Measurements from ENCODE around the gene RHOT2.
A peak's percentile ranks its signal among the peaks of the same experiment; 100 is the strongest.

Gene RHOT2

DNA sequence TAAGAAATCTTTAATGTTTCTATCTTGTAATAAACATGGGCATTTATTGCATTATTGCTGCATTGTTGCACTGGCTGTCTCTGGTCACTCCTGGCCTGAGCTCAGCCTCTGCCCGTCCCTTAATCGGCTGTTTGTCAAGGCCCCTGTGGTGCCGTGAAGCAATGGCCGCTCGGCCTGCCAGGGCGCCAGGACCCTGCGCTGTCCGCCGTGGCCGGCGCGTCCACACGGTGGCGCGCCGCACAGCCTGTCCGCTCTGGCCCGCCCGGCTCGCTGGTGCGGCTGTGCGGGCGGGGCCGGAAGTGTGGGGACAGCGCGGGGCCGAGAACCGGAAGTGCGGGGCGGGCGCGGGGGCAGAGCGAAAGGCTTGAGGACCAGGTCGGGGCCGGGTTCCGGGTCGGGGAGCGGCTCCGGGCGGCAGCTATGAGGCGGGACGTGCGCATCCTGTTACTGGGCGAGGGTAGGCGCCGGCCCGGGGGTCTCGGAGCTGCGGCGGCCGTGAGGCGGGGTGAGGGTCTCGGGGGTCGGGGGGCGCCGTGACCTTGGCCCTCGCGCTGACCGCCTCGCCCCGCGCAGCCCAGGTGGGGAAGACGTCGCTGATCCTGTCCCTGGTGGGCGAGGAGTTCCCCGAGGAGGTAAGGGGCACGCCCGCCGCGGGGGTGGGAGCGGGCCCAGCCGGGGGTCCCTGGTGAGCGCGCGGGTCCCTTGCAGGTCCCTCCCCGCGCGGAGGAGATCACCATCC, at the start of gene RHOT2:
RHOT2 (plus strand) TSS at position 353 of the 739 bp plus-strand sequence; CDS start at position 421, 68 bp downstream.
- DNase-seq (ENCODE audit: low read depth in 2 of 2) = peak; percentile 87 to 93

- DNase-seq (ENCODE audit: low read depth in 2 of 2) = no peak
Measured at GRCh38 chr16:619476-620100, 48.3 kb upstream of the RHOT2 start.

- no peak for DNase-seq (ENCODE audit: low read depth in 2 of 2)
Measured at GRCh38 chr16:620700-621525, 47.0 kb upstream of the RHOT2 start.

DNA sequence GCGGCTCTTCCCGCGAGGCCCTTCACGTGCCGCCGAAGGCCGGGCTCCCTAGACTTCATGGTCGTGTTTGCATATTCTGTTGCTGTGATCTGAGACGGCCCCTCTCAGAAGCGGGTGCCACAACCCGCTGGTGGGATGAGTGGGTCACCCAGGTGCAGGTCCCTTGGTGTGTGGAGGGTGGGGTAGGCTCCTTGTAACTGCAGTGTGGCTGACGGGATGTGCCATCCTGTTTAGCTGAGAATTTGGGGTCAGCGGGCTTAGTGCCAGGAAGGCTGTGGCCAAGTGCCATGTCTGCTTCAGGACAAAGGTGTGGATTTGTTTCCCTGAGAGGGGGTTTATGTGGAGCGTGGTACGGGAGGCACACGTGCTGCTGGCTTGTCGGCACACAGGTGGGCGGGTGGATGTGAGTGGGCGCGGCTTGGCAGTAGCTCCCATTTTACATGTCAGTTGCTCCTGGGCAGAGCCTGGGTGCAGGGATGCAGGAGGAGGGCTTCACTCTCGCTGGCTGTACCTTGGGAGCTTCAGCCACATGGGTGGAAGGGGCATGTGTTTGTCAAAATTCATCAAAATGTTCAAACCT, 46.3 kb upstream of the RHOT2 start:
- DNase-seq (ENCODE audit: low read depth in 2 of 2) = no peak

DNA sequence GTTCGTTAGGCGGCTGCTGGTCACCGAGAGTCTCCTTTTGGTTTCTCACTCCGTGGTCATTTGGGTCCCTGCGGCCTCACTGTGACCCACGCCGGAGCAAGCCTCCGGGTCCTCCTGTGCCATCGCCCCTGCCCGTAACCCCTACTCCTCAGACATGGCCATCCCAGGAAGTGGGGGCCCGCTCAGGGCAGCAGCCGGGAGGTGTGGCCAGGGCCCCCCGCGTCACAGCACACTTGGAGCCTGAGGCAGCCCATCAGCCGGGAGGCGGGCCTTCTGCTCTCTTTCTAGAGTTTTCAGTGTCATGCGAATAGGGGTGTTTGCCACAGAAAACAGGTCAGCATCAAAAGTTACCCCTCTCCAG, 45.0 kb upstream of the RHOT2 start:
- no peak for DNase-seq (ENCODE audit: low read depth in 2 of 2)

- DNase-seq (ENCODE audit: low read depth in 2 of 2) = no peak
Measured at GRCh38 chr16:624526-625070, 43.3 kb upstream of the RHOT2 start.

DNA sequence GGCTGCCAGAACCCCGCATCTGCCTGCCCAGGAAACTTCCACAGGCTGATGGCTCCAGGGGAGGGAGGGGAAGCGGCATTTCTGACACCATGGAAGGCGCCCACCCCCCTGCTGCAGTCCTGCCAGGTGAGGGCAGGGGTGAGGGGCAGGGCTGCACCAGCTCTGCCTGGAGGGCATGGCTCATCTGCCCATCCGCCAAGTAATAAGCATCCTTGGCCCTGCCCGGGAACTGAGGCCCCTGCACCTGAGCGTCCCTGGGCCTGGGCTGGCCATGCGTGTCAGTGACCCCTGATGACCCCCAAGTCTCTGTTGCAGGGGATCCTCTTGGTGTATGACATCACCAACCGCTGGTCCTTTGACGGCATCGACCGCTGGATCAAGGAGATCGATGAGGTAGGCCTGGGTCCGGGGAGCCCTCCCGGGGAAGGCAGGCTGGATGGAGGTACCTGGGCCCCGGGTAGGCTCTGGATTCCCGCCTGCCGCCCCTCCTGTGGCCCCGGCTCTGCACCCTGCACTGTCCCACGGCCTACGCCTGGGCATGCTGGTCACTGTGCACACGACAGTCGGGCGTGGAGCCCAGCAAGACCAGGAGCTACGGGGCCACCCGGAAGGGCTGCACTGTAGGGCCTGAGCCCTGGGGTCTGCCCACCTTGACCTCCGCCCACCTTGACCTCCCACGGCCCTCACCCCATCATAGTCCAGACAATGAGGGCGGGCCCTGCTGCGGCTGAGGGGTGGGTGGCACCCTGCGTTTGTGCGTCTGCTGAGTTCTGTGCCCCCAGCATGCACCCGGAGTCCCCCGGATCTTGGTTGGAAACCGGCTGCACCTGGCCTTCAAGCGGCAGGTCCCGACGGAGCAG, 42.6 kb upstream of the RHOT2 start:
- DNase-seq (ENCODE audit: low read depth in 2 of 2) = no peak

DNA sequence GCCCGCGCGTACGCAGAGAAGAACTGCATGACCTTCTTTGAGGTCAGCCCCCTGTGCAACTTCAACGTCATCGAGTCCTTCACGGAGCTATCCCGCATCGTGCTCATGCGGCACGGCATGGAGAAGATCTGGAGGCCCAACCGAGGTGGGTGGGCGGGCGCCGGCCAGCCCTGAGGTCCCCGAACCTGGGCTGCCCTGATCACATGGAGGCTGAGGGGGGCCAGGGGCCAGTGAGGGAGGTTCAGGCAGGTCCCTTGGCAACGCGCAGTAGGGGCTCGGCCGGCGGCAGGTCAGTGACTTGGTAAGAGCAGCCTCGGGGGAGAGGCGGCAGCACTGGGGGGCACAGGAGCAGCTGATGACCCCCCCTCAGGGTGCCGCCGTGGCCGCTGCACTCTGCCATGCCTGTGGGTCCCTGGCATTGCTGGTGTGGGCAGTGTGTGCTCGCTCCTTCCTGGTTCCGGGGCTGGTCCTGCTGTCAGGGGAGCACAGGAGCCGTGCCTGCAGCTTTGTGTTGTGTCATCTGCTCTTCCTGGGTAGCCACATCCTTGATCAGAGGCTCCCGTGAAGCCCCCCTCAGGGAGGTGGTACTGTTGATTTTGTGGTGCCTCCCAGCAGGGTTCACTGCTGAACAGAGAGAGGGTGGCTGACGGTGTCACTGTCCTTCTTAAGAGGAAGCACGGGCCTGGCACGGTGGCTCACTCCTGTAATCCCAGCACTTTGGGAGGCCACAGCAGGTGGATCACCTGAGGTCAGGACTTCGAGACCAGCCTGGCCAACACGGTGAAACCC, 41.8 kb upstream of the RHOT2 start:
- DNase-seq (ENCODE audit: low read depth in 2 of 2) = no peak

DNA sequence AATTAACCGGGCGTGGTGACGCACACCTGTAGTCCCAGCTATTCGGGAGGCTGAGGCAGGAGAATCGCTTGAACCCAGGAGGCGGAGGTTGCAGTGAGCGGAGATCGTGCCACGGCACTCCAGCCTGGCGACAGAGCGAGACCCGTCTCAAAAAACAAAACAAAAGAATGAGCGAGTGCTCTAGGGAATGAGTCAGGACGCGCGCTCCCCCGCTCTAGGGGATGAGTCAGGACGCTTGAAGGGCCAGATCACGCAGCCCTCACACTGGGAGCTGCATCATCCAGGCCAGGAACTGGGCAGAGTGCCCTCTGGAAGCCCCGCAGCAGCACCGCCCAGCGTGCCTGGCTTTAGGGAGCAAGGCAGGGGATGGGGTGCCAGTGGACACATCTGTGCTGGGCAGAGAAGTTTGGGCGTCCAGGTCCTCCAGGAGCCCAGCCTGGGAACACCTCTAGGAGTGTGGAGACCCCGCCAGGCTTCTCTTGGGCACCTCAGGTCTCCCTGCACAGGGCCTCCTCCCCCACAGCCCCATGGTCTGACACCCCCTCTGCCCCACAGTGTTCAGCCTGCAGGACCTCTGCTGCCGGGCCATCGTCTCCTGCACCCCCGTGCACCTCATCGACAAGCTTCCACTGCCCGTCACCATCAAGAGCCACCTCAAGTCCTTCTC, 41.0 kb upstream of the RHOT2 start:
- DNase-seq (ENCODE audit: low read depth in 2 of 2) = no peak

DNA sequence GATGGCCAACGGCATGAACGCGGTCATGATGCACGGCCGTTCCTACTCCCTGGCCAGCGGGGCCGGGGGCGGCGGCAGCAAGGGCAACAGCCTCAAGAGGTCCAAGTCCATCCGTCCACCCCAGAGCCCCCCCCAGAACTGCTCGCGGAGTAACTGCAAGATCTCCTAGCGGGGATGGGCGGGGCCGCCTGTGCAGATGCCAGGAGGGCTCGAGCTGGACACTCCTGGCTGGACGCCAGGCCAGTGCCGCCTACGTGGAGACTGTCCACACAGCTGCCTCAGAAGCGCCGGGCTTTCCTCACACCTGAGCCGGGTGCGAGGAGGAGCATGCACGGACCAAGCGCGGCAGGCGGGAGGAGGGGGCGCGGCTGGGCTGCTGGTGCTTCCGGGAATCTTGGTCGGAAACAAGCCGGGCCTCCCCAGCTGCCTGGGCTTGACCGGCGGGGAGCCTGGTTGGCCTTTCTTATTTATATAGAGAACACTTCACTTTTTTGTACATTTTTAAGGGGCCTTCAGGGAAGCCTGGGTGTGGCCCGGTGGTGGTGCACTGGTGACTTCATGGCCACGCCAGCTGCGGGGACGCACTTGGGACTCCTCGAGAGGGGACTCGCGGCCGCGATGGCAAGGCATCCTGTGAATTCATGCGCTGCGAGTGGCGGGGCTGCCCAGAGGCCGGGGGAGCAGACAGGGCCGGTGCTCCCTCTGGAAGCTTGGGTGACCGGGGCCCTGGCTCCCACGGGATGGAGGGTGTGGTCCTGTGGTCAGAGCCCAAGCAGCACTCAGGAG, 40.3 kb upstream of the RHOT2 start:
- no peak for DNase-seq (ENCODE audit: low read depth in 2 of 2)

DNA sequence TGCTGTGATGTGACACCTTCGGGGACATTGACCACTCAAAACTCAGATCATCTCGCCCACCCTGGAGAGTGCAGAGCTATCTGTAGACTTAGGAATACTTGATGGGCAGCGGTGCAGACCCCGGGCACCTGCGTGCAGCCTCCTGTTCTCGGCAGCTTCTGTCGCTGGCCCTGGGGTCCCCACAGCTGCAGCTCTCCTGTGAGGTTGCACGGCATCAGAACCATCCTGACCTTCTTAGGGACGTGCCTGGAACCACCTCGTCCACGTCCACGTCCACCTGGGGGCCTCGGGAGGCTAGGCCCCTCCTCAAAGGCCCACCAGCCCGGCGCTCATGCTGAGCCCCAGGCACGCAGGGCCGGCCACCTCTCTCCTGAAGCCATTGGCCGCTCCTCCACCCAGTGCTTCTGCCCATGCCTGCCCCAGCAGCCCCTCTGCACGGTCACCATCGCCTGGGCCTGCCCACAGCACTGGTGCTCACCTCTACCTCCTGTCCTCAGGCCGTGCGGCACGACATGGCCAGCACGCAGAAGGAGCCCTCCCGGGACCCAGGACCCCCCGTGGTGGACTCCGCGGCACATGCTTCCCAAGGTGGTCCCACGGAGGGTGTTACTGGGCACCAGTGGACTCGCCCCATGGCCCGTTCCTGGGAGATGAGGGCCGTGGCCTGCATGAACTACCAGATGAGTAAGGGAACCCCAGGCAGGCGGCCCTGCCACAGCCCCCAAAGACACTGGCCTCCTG, 39.4 kb upstream of the RHOT2 start:
- DNase-seq (ENCODE audit: low read depth in 2 of 2) = no peak

GRCh38 chr16:629185-629832, 38.6 kb upstream of the RHOT2 start:
- DNase-seq (ENCODE audit: low read depth in 2 of 2) = no peak

- DNase-seq (ENCODE audit: low read depth in 2 of 2) = no peak
Measured at GRCh38 chr16:629833-630248, 38.1 kb upstream of the RHOT2 start.

DNA sequence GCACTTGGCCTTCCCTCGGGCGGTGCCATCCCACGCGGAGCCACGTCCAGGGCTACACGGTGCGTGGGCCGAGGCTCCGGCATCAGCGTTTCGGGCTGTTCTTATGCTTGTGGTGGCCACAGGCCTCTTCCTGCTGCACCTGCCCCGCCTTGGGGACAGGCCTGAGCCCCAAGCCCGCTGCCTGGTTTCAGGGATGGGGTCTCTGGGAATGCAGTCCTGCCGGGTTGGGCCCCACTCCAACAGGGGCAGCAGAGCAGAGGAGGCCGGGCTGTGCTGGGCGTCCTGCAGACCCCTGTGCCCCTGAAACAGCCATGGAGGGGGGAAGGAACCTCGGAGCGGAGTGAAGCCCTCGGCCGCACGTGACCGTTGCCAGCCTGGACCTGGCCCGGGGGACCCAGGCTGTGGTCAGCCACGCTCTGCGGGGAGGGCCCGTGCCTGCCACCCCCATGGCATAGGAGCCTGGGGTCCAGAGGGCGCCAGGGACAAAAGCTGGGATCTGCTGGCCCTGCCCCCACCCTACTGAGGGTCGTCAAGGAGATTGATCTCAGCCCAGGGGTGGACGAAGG, 37.6 kb upstream of the RHOT2 start:
- no peak for DNase-seq (ENCODE audit: low read depth in 2 of 2)

GRCh38 chr16:630815-631405, 37.0 kb upstream of the RHOT2 start, which contains the start of gene WFIKKN1:
TSS of gene WFIKKN1 (plus strand) at chr16:630985. CDS start at chr16:631254, 269 bp downstream.
- DNase-seq (ENCODE audit: low read depth in 2 of 2) = no peak

- no peak for DNase-seq (ENCODE audit: low read depth in 2 of 2)
Measured at GRCh38 chr16:631808-632358, 36.0 kb upstream of the RHOT2 start.
